AG04450 (cell line): ENCODE results near the gene PLEKHA3. TPM values are rescaled to one million over a fixed set of nuclear protein-coding genes. Genes with fewer than 3 reads are reported as not detected.

ENCODE experiments used
- CTCF ChIA-PET: fragments of 300-600, 350-600 bp; formaldehyde crosslinking; extraction: SDS; loops from one replicate; lab custom pipeline; 2022; ENCODE audit warnings: antibody characterized with exemption, inconsistent platforms; lab: Charles Lee
- POLR2A ChIA-PET: fragments of 350-600 bp; formaldehyde crosslinking; extraction: SDS; loops from one replicate; lab custom pipeline; 2021; ENCODE audit warnings: antibody characterized with exemption, inconsistent platforms; lab: Yijun Ruan, JAX
- DNase-seq: peaks from one replicate; pipeline ENCODE4 v3.0.0-alpha.2; 2011; ENCODE audit warnings: low read depth, low spot score
- H3K27ac ChIP-seq: one replicate; pipeline ENCODE4 v1.5.1; 2012; ENCODE audit warnings: low read depth, low read length, control low read depth
- H3K27me3 ChIP-seq: one replicate; pipeline ENCODE4 v1.6.0; 2012; ENCODE audit warnings: low read length; ENCODE audit not compliant: control insufficient read depth, insufficient read depth
- H3K4me3 ChIP-seq: 2 replicates; pipeline ENCODE4 v1.5.1; 2011; ENCODE audit warnings: mild to moderate bottlenecking, low read depth, low read length, control low read depth
- H3K9me3 ChIP-seq: 2 replicates; pipeline ENCODE4 v1.5.1; 2012; ENCODE audit warnings: low read length; ENCODE audit not compliant: control insufficient read depth, insufficient read depth
- CTCF ChIP-seq: IDR thresholded peaks from 2 replicates; pipeline ENCODE4 v1.5.1; 2011; ENCODE audit warnings: low read depth, low read length, control low read depth, inconsistent platforms
- polyA minus RNA-seq: library from RNA; depleted of rRNA, polyadenylated mRNA; stranded (reverse); fragments of >200 nt; gene quantifications from 2 replicates; pipeline ENCODE4 v1.2.3, GENCODE V29; 2011; rRNA and poly(A)+ RNA removed
- polyA plus RNA-seq: library from polyadenylated mRNA; depleted of rRNA; stranded (reverse); fragments of >200 nt; gene quantifications from 2 replicates; pipeline ENCODE4 v1.2.3, GENCODE V29; 2011; rRNA removed

PLEKHA3 gene
- polyA plus RNA-seq (17.7 and 28.2 TPM in 2 replicates), polyA minus RNA-seq (7.6 and 10.9 TPM in 2 replicates)

- H3K4me3 ChIP-seq = peak within 1 kb of the TSS; percentile 83
- no peaks in the 10 kb centered on the region for H3K27me3 ChIP-seq
- H3K27ac ChIP-seq = peak within 1 kb of the TSS; percentile 76
- H3K9me3 ChIP-seq = no peaks in the 10 kb centered on the region
- ChIA-PET CTCF (interaction anchor here (0.6 to 1.2 kb wide), 6 partner anchors 12 to 368 kb away, joined by 3 to 7 read pairs (median 3); partner anchors contain the start of gene RBM45), POLR2A (interaction anchor here (1.1 to 1.5 kb wide), 2 partner anchors 29 to 35 kb away, joined by 3 to 13 read pairs; partner anchors contain the start of genes PJVK and PRKRA)
- no peak for TF ChIP-seq CTCF
- DNase-seq = peak; percentile 91
These were observed at the start of gene PLEKHA3 for GRCh38 chr2:178480227-178481181. Gene PLEKHA3 (plus strand): TSS chr2:178480457. CDS start chr2:178480870, 413 bp downstream.

GRCh38 chr2:178436662-178437061 is 43.6 kb upstream of the PLEKHA3 start:
- Histone ChIP-seq H3K4me3 (no peak overlapping the region), H3K27me3 (no peaks in the 10 kb centered on the region), H3K27ac (no peak overlapping the region), H3K9me3 (no peaks in the 10 kb centered on the region)
- CTCF ChIA-PET = interaction anchor here (0.6 to 1.9 kb wide), 3 partner anchors 22 to 226 kb away, joined by 3 to 7 read pairs (median 4); no protein-coding TSS in a partner anchor
- no peak for DNase-seq
- TF ChIP-seq CTCF = no peak
- POLR2A ChIA-PET = no interaction called here

GRCh38 chr2:178441426-178441825 is 38.8 kb upstream of the PLEKHA3 start:
- ChIA-PET POLR2A (interaction anchor here (0.6 to 0.7 kb wide), 2 partner anchors 10 to 113 kb away, joined by 4 read pairs; partner anchors contain the start of genes PJVK and PRKRA), CTCF (interaction anchor here (1.2 to 2.4 kb wide), 3 partner anchors 22 to 329 kb away, joined by 4 to 11 read pairs (median 7); partner anchors contain the start of gene RBM45)
- H3K9me3 ChIP-seq = no peaks in the 10 kb centered on the region
- DNase-seq = no peak
- TF ChIP-seq CTCF = no peak
- H3K4me3 ChIP-seq = no peak overlapping the region
- H3K27me3 ChIP-seq = no peaks in the 10 kb centered on the region
- H3K27ac ChIP-seq = no peak overlapping the region

- Histone ChIP-seq H3K9me3 (no peaks in the 10 kb centered on the region; the same call in 1 of the 2 replicates), H3K4me3 (no peak overlapping the region; the same call in 1 of the 2 replicates), H3K27ac (no peak overlapping the region), H3K27me3 (no peaks in the 10 kb centered on the region)
- ChIA-PET POLR2A (interaction anchor here (0.6 kb wide), 1 partner anchor 14 kb away, joined by 9 read pairs; no protein-coding TSS in a partner anchor), CTCF (interaction anchor here (1.5 to 4.7 kb wide), 4 partner anchors 30 to 337 kb away, joined by 5 to 20 read pairs (median 6); partner anchors contain the start of gene RBM45)
- no peak for TF ChIP-seq CTCF
- DNase-seq = no peak
These were observed 31.1 kb upstream of the PLEKHA3 start for GRCh38 chr2:178448968-178449661.
